NCI-H2227 treated with DMSO at 0.1 percent for 48 hours (cell line): ENCODE data around the gene ITPR1.

Source experiments
- DNase-seq: peaks from one replicate; lab custom pipeline; 2025; lab: John Stamatoyannopoulos, UW

The ITPR1 gene

GRCh38 chr3:4533489-4534443, 40.6 kb downstream of the ITPR1 start:
- DNase-seq = no peak

GRCh38 chr3:4534906-4535305, 41.8 kb downstream of the ITPR1 start:
- DNase-seq = no peak

- DNase-seq = no peak
These were observed 43.1 kb downstream of the ITPR1 start for GRCh38 chr3:4536260-4536659.

- no peak for DNase-seq
These were observed 47.1 kb downstream of the ITPR1 start for GRCh38 chr3:4540267-4540666.

- no peak for DNase-seq
These were observed 50.0 kb downstream of the ITPR1 start for GRCh38 chr3:4543110-4543509.

- no peak for DNase-seq
These were observed 53.4 kb downstream of the ITPR1 start for GRCh38 chr3:4546346-4547178.

- no peak for DNase-seq
These were observed 54.7 kb downstream of the ITPR1 start for GRCh38 chr3:4547799-4548198.

GRCh38 chr3:4548356-4548755, 55.2 kb downstream of the ITPR1 start:
- DNase-seq = no peak

- no peak for DNase-seq
These were observed 55.6 kb downstream of the ITPR1 start for GRCh38 chr3:4548780-4549179.

GRCh38 chr3:4549896-4550295, 56.7 kb downstream of the ITPR1 start:
- no peak for DNase-seq

GRCh38 chr3:4551051-4551711, 58.0 kb downstream of the ITPR1 start:
- DNase-seq = no peak

- DNase-seq = no peak
These were observed 58.8 kb downstream of the ITPR1 start for GRCh38 chr3:4551794-4552442.

- DNase-seq = no peak
These were observed 59.7 kb downstream of the ITPR1 start for GRCh38 chr3:4552811-4553210.

GRCh38 chr3:4561661-4562060, 68.5 kb downstream of the ITPR1 start:
- no peak for DNase-seq

GRCh38 chr3:4562595-4562994, 69.4 kb downstream of the ITPR1 start:
- no peak for DNase-seq

GRCh38 chr3:4564270-4564669, 71.1 kb downstream of the ITPR1 start:
- no peak for DNase-seq

GRCh38 chr3:4564928-4565586, 71.9 kb downstream of the ITPR1 start:
- no peak for DNase-seq

- DNase-seq = no peak
These were observed 72.8 kb downstream of the ITPR1 start for GRCh38 chr3:4565809-4566501.

GRCh38 chr3:4568841-4569240, 75.7 kb downstream of the ITPR1 start:
- no peak for DNase-seq

- no peak for DNase-seq
These were observed 77.9 kb downstream of the ITPR1 start for GRCh38 chr3:4570840-4571621.
